GM12878 (cell line): ENCODE data around the gene AMBRA1. TPM values are rescaled to one million over a fixed set of nuclear protein-coding genes. Genes with fewer than 3 reads are reported as not detected.

ENCODE experiments used
- ATAC-seq: fragments of 200-7000 bp; cut with Tn5 transposase; 3 replicates; pipeline ENCODE4 v1.9.1; 2020; ENCODE audit warnings: mild to moderate bottlenecking, moderate library complexity
- BruUV-seq: library from RNA; stranded (reverse); fragments of 400-500 nt; replicated peaks from 2 replicates; lab custom pipeline; 2021; lab: Mats Ljungman, UMichigan
- CTCF ChIA-PET: fragments of 300-600 bp; sonication (Branson Sonifier 250); formaldehyde crosslinking; extraction: SDS; loops from one replicate; lab custom pipeline; 2021; ENCODE audit warnings: inconsistent platforms; lab: Yijun Ruan, JAX
- POLR2A ChIA-PET: fragments of 350-600 bp; formaldehyde crosslinking; extraction: SDS; loops from one replicate; lab custom pipeline; 2021; ENCODE audit warnings: inconsistent platforms; lab: Charles Lee
- RAD21 ChIA-PET: fragments of 300-600 bp; sonication (Branson Sonifier 250); formaldehyde crosslinking; loops from one replicate; lab custom pipeline; 2023; ENCODE audit warnings: antibody characterized with exemption; ENCODE audit not compliant: unreplicated experiment; lab: Charles Lee
- SMC1A ChIA-PET: fragments of 300-600 bp; sonication (Branson Sonifier 250); formaldehyde crosslinking; loops from one replicate; lab custom pipeline; 2023; ENCODE audit not compliant: unreplicated experiment, uncharacterized antibody; lab: Charles Lee
- DNase-seq: peaks from one replicate; pipeline ENCODE4 v3.0.0-alpha.2; 2011; ENCODE audit warnings: low read depth, low spot score
- FAIRE-seq: peaks from 3 replicates; lab custom pipeline; 2011; peaks lifted over from hg19 to GRCh38; lab: Jason Lieb, UNC
- H2AFZ ChIP-seq: 2 replicates; pipeline ENCODE4 v1.6.0; 2011; ENCODE audit warnings: low read depth, low read length, control low read depth; ENCODE audit not compliant: control insufficient read depth
- H3K27ac ChIP-seq: 2 replicates; pipeline ENCODE4 v1.5.1; 2011; ENCODE audit warnings: control low read depth; ENCODE audit not compliant: control insufficient read depth, insufficient read depth
- H3K27me3 ChIP-seq, 2 experiments: replicated peaks in 1 of 2; 2 replicates each; pipeline versions ENCODE4 v1.6.0 to v1.6.1; 2011; ENCODE audit warnings: low read length in 1 of 2; ENCODE audit not compliant: control insufficient read depth in 2 of 2, insufficient read depth in 2 of 2
- H3K36me3 ChIP-seq, 2 experiments: 2 replicates each; pipeline ENCODE4 v1.5.1; 2011; ENCODE audit warnings: low read length in 1 of 2; ENCODE audit not compliant: control insufficient read depth in 2 of 2, insufficient read depth in 2 of 2
- H3K4me1 ChIP-seq: 2 replicates; pipeline ENCODE4 v1.6.1; 2011; ENCODE audit warnings: mild to moderate bottlenecking, low read length, moderate library complexity, mixed read lengths; ENCODE audit not compliant: control insufficient read depth, insufficient read depth
- H3K4me2 ChIP-seq: 2 replicates; pipeline ENCODE4 v1.6.0; 2011; ENCODE audit warnings: control low read depth; ENCODE audit not compliant: control insufficient read depth, insufficient read depth
- H3K4me3 ChIP-seq: fragments of 200-600 bp; sonication (generic); 2 replicates; pipeline ENCODE4 v1.5.1; 2016
- H3K79me2 ChIP-seq: 2 replicates; pipeline ENCODE4 v1.6.0; 2011; ENCODE audit warnings: low read length; ENCODE audit not compliant: control insufficient read depth, insufficient read depth
- H3K9ac ChIP-seq: 2 replicates; pipeline ENCODE4 v1.8.0; 2011; ENCODE audit warnings: low read length, control low read depth, mixed read lengths; ENCODE audit not compliant: control insufficient read depth, insufficient read depth
- H3K9me3 ChIP-seq: replicated peaks from 3 replicates; pipeline ENCODE4 v1.5.1; 2011; ENCODE audit warnings: mild to moderate bottlenecking, low read length; ENCODE audit not compliant: control insufficient read depth, insufficient read depth
- H4K20me1 ChIP-seq: 2 replicates; pipeline ENCODE4 v1.6.0; 2011; ENCODE audit not compliant: control insufficient read depth, insufficient read depth
- ATF2 ChIP-seq: IDR thresholded peaks from 2 replicates; pipeline ENCODE4 v1.6.1; 2012; ENCODE audit warnings: low read length, inconsistent platforms
- E2F8 ChIP-seq: fragments of 450-650 bp; IDR thresholded peaks from 2 replicates; pipeline ENCODE4 v1.6.1; 2018; ENCODE audit warnings: mild to moderate bottlenecking, low read depth, moderate library complexity; ENCODE audit not compliant: partially characterized antibody
- IRF3 ChIP-seq: fragments of 450-650 bp; IDR thresholded peaks from 2 replicates; pipeline ENCODE4 v1.6.1; 2014; ENCODE audit warnings: mild to moderate bottlenecking
- MTA3 ChIP-seq: IDR thresholded peaks from 2 replicates; pipeline ENCODE4 v1.6.1; 2012; ENCODE audit warnings: low read length, inconsistent platforms, borderline replicate concordance
- NR2C2 ChIP-seq: IDR thresholded peaks from 2 replicates; pipeline ENCODE4 v1.6.1; 2011; ENCODE audit warnings: borderline replicate concordance, low read depth; ENCODE audit not compliant: control insufficient read depth, insufficient read length
- RBBP5 ChIP-seq: fragments of 200-600 bp; sonication (generic); conservative IDR thresholded peaks from 2 replicates; pipeline ENCODE4 v1.6.1; 2016
- SMARCA5 ChIP-seq: fragments of 450-650 bp; IDR thresholded peaks from 2 replicates; pipeline ENCODE4 v1.6.1; 2017; ENCODE audit warnings: mild to moderate bottlenecking
- WGBS: methylation state at CpG from one replicate; pipeline ENCODE4 v1.1.6; 2016; ENCODE audit warnings: low lambda C conversion rate; ENCODE audit not compliant: insufficient replicate concordance, insufficient coverage; ENCODE audit errors: missing lambda C conversion rate; 5-methylcytosine and 5-hydroxymethylcytosine counted together
- in situ Hi-C: fragments of 300-500 bp; cut with MboI; formaldehyde crosslinking; loops from 9 replicates; pipeline ENCODE4 v1.14.3; 2018; ENCODE audit warnings: mixed read lengths
- intact Hi-C: fragments of 100-400 bp; cut with micrococcal nuclease; formaldehyde crosslinking; loops from one replicate; pipeline ENCODE4 v1.14.2; 2022; ENCODE audit not compliant: unreplicated experiment
- polyA plus RNA-seq, 11 experiments: library from polyadenylated mRNA; depleted of rRNA in 4 of 11; unstranded in 6 of 11; stranded (reverse) in 5 of 11; fragments of >200 nt; fragmentation: Nextera tagmentation in 4 of 11; fragmentation: Illumina TruSeq in 1 of 11; extraction: Ambion mirVana in 4 of 11; extraction: Trizol in 1 of 11; gene quantifications; 1 replicate in 1 of 11; 2 replicates in 10 of 11; pipeline versions ENCODE4 v1.2.1 to v1.2.3, GENCODE V29; 2011 to 2016; ENCODE audit warnings: inconsistent platforms in 2 of 11, missing spikeins in 2 of 11, low read depth in 1 of 11
- total RNA-seq, 4 experiments: library from RNA; depleted of rRNA in 3 of 4; stranded (reverse); fragments of >200 nt in 3 of 4; fragmentation: Illumina TruSeq in 1 of 4; extraction: Trizol in 1 of 4; gene quantifications; 2 replicates each; pipeline versions ENCODE4 v1.2.1 to v1.2.3, GENCODE V29; 2013 to 2021

AMBRA1 gene
- total and polyA plus RNA-seq, 10 of the 15 experiments (the other 5 are each of a cell fraction or from before 2014, with no cell fraction given) = 0.57 to 34.3 (median 13.7) TPM

GRCh38 chr11:46631676-46632075 lies 37.9 kb upstream of the AMBRA1 start:
- in situ Hi-C loops (no loop called here), intact Hi-C loops (no loop called here)
- WGBS = 94% methylated on average over 2 of the region's 2 CpGs
- DNase-seq = no peak
- Histone ChIP-seq H3K9me3 (no peaks in the 10 kb centered on the region), H4K20me1 (no peaks in the 10 kb centered on the region), H2AFZ (no peak overlapping the region), H3K79me2 (no peaks in the 10 kb centered on the region), H3K27me3 (no peaks in the 10 kb centered on the region), H3K4me3 (no peak overlapping the region), H3K27ac (no peak overlapping the region), H3K4me2 (no peak overlapping the region), H3K36me3 (no peaks in the 10 kb centered on the region; a peak in 2 of 4 replicates), H3K9ac (no peak overlapping the region), H3K4me1 (no peaks in the 10 kb centered on the region)
- ChIA-PET RAD21 (no interaction called here), POLR2A (interaction anchor here (0.5 to 1.3 kb wide), 2 partner anchors 13 to 32 kb away, joined by 3 to 5 read pairs; no protein-coding TSS in a partner anchor), CTCF (interaction anchor here (4.0 kb wide), 1 partner anchor 14 kb away, joined by 19 read pairs; the partner anchor contains the start of genes ATG13 and HARBI1), SMC1A (no interaction called here)
- no peak for FAIRE-seq
- TF ChIP-seq MTA3 (no peak), RBBP5 (no peak), NR2C2 (no peak), SMARCA5 (no peak)
- ATAC-seq = no peak
- no TSS peak for BruUV-seq

- no peak for ATAC-seq
- Histone ChIP-seq H3K9me3 (no peaks in the 10 kb centered on the region), H3K4me2 (no peak overlapping the region), H3K27ac (no peak overlapping the region), H2AFZ (no peak overlapping the region), H3K36me3 (peaks cover 0 to 5% of the 10 kb centered on the region in 2 experiments; a peak in 2 of 4 replicates), H3K9ac (no peak overlapping the region), H3K4me1 (no peaks in the 10 kb centered on the region), H3K4me3 (no peak overlapping the region), H4K20me1 (no peaks in the 10 kb centered on the region), H3K27me3 (no peaks in the 10 kb centered on the region), H3K79me2 (no peaks in the 10 kb centered on the region)
- CTCF ChIA-PET = interaction anchor here (4.0 kb wide), 1 partner anchor 12 kb away, joined by 19 read pairs; the partner anchor contains the start of genes ATG13 and HARBI1
- intact Hi-C loops (no loop called here), in situ Hi-C loops (no loop called here)
- SMC1A ChIA-PET = interaction anchor here (1.1 to 1.3 kb wide), 2 partner anchors 13 to 19 kb away, joined by 3 read pairs; partner anchors contain the start of gene ATG13
- DNase-seq = no peak
- POLR2A ChIA-PET = interaction anchor here (0.6 to 1.3 kb wide), 3 partner anchors 12 to 447 kb away, joined by 3 to 4 read pairs (median 4); partner anchors contain the start of genes ATG13 and HARBI1
- no peak for FAIRE-seq
- TF ChIP-seq ATF2 (no peak), IRF3 (no peak), E2F8 (no peak)
- TSS peak; percentile 49 for BruUV-seq
- 100% methylated on average over 1 of the region's 1 CpG for WGBS
- RAD21 ChIA-PET = no interaction called here
These were observed 36.4 kb upstream of the AMBRA1 start for GRCh38 chr11:46630237-46630636.
